Right kidney (tissue), 1 donor: Measurements from ENCODE around the gene CHIA.

Experiments used
- DNase-seq: peaks from one replicate; pipeline ENCODE4 v3.0.0-alpha.2; 2016

Gene CHIA

DNA sequence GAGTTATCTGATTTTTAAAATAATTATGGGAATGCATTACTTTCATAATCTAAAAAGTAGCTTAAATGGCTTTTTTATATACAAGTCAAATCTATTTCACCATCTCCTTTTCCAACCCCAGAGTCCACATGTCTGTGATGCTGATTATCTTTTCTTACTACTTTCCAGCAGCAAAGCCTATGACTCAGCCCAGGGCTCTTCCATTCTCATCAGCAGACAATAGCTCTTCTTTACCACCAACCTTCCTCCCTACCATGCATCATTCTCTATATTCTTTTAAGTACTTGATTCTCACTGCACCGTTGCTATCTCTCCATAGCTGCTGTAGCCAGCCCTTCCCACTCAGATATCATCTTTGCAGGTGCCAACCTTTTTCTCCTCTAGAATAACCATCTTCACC is 75.6 kb downstream of the CHIA start:
- DNase-seq = no peak

GRCh38 chr1:111369177-111369576 is 78.5 kb downstream of the CHIA start:
- no peak for DNase-seq

GRCh38 chr1:111369645-111370044 is 79.0 kb downstream of the CHIA start:
- DNase-seq = no peak
